ENCODE measurements around the gene TMEM158. TPM values are rescaled to one million over a fixed set of nuclear protein-coding genes. Genes with fewer than 3 reads are reported as not detected.
A peak's percentile ranks its signal among the peaks of the same experiment; 100 is the strongest.

Gene TMEM158
- total and polyA plus RNA-seq, 2 of the 8 experiments (the other 6 are each of a cell fraction or from before 2014, with no cell fraction given): 6.8 to 30.3 TPM

DNA sequence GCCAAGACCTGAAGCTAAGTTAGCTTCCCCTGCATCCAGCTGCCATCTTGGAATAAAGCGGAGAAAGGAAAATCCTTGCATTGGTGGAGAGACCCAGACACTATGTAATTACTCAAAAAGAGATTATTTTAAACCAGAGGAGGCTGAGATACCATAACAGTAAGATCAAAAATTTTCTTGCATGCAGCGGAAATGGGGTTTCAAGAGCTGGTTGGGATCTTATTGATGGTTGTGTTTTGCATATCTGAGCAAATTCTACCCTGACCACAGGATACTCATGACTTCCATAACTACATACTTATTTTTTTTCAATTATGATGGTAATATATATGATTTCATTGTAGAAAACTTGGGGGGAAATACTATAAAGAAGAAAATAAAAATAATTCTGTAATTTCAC is 17.5 kb downstream of the TMEM158 start:
- H3K4me3 ChIP-seq (ENCODE audit: extremely low read depth in 1 of 4, insufficient read depth in 2 of 4, low read depth in 3 of 4, low read length in 4 of 4): no peak overlapping the region
- H3K4me1 ChIP-seq (replicated peaks in 1 of 4; ENCODE audit: control insufficient read depth in 3 of 4, insufficient read depth in 4 of 4, low read length in 3 of 4): no peaks in the 10 kb centered on the region
- no peak overlapping the region for H4K91ac ChIP-seq (replicated peaks; ENCODE audit: insufficient read length, low read length)
- H3K9ac ChIP-seq (replicated peaks in 1 of 4; ENCODE audit: extremely low read depth in 1 of 4, low read depth in 3 of 4, low read length in 3 of 4): no peak overlapping the region
- H2BK15ac ChIP-seq (ENCODE audit: low read length): no peak overlapping the region
- WGBS, 2 experiments (ENCODE audit: extremely low coverage in 1 of 2, insufficient coverage in 1 of 2, insufficient read length in 1 of 2, insufficient replicate concordance in 2 of 2, low coverage in 1 of 2, low lambda C conversion rate in 2 of 2, missing lambda C conversion rate in 1 of 2): 86% methylated on average over 2 of the region's 2 CpGs; no CpG with 5 or more reads in 1 of the 2 experiments
- no peak overlapping the region for H3K14ac ChIP-seq (ENCODE audit: insufficient read length)
- no peaks in the 10 kb centered on the region for H3K27me3 ChIP-seq (replicated peaks in 1 of 4; ENCODE audit: control insufficient read depth in 3 of 4, extremely low read depth in 1 of 4, insufficient read depth in 3 of 4, low read length in 3 of 4)
- H3K9me3 ChIP-seq (ENCODE audit: insufficient read depth in 2 of 2, low read depth in 1 of 2, low read length in 1 of 2): no peaks in the 10 kb centered on the region
- no peak overlapping the region for H4K8ac ChIP-seq (ENCODE audit: extremely low read depth, insufficient read depth, low read length)
- H2BK5ac ChIP-seq (ENCODE audit: low read depth, low read length): no peak overlapping the region
- H3K79me1 ChIP-seq (ENCODE audit: low read depth, low read length): no peaks in the 10 kb centered on the region
- H3K18ac ChIP-seq (ENCODE audit: extremely low read depth, low read length): no peak overlapping the region
- no peaks in the 10 kb centered on the region for H3K36me3 ChIP-seq (ENCODE audit: control insufficient read depth in 2 of 4, insufficient read depth in 4 of 4, low read length in 3 of 4)
- H2AFZ ChIP-seq (ENCODE audit: low read length): 0 out of 2 replicates have a peak overlapping the region, but pooled peaks have one; percentile 59
- H4K20me1 ChIP-seq (replicated peaks in 1 of 2; ENCODE audit: control insufficient read depth in 1 of 2, insufficient read depth in 2 of 2, low read length in 2 of 2): no peaks in the 10 kb centered on the region
- H3K56ac ChIP-seq (replicated peaks; ENCODE audit: insufficient read length, low read depth, low read length): no peak overlapping the region
- DNase-seq (ENCODE audit: low read depth in 1 of 2, low spot score in 2 of 2) (no peak), FAIRE-seq (no peak)
- no peaks in the 10 kb centered on the region for H3K79me2 ChIP-seq (ENCODE audit: control insufficient read depth in 1 of 2, insufficient read depth in 2 of 2, low read length in 2 of 2)
- no peak overlapping the region for H2BK12ac ChIP-seq (ENCODE audit: low read depth, low read length)
- no peak overlapping the region for H3K4me2 ChIP-seq (ENCODE audit: insufficient read depth in 1 of 2, low read depth in 2 of 2, low read length in 2 of 2)
- no peak overlapping the region for H3K27ac ChIP-seq (ENCODE audit: low read depth, low read length)
- H2BK120ac ChIP-seq (replicated peaks; ENCODE audit: low read depth, low read length): no peak overlapping the region
- no peak overlapping the region for H4K5ac ChIP-seq (ENCODE audit: insufficient read length, low read depth, low read length)
- CTCF ChIA-PET (ENCODE audit: partially characterized antibody): interaction anchor here (1.0 to 10.7 kb wide), 6 partner anchors 15 to 169 kb away, joined by 3 to 206 read pairs (median 6); no protein-coding TSS in a partner anchor
- POLR2A ChIA-PET (ENCODE audit: partially characterized antibody): interaction anchor here (1.2 kb wide), 1 partner anchor 167 kb away, joined by 3 read pairs; no protein-coding TSS in a partner anchor
- H3K23me2 ChIP-seq (ENCODE audit: low read depth, low read length): no peaks in the 10 kb centered on the region
- H3K23ac ChIP-seq (ENCODE audit: insufficient read length): no peak overlapping the region
- no peak overlapping the region for H3K4ac ChIP-seq (replicated peaks; ENCODE audit: insufficient read length, low read depth, low read length)
- no peak overlapping the region for H2AK5ac ChIP-seq (ENCODE audit: low read depth, low read length)
- H2BK20ac ChIP-seq (ENCODE audit: low read length): no peak overlapping the region
- TF ChIP-seq PHF8 (conservative IDR thresholded peaks at IDR 0.05; ENCODE audit: low read depth, low read length) (no peak), CTBP2 (IDR thresholded peaks at IDR 0.05; ENCODE audit: borderline replicate concordance, insufficient read depth, insufficient read length, low read length) (no peak), SP4 (IDR thresholded peaks at IDR 0.05; ENCODE audit: low read length) (no peak), RAD21 (IDR thresholded peaks at IDR 0.05 in 1 of 2, conservative IDR thresholded peaks at IDR 0.05 in 1 of 2; ENCODE audit: low read depth in 2 of 2, low read length in 2 of 2) (no peak), TBP (IDR thresholded peaks at IDR 0.05; ENCODE audit: low read depth, low read length) (no peak), CEBPB (IDR thresholded peaks at IDR 0.05; ENCODE audit: low read depth, low read length) (no peak), RNF2 (IDR thresholded peaks at IDR 0.05; ENCODE audit: borderline replicate concordance, low read depth, low read length, missing control alignments, poor library complexity, severe bottlenecking) (no peak), JUN (IDR thresholded peaks at IDR 0.05; ENCODE audit: low read depth, low read length) (no peak), HDAC2 (IDR thresholded peaks at IDR 0.05; ENCODE audit: borderline replicate concordance in 1 of 2, low read depth in 2 of 2, low read length in 2 of 2) (no peak), GABPA (IDR thresholded peaks at IDR 0.05; ENCODE audit: borderline replicate concordance, insufficient read depth, low read length) (no peak), SIRT6 (IDR thresholded peaks at IDR 0.05; ENCODE audit: low read length) (no peak)
- TF ChIP-seq, protein P1, sequence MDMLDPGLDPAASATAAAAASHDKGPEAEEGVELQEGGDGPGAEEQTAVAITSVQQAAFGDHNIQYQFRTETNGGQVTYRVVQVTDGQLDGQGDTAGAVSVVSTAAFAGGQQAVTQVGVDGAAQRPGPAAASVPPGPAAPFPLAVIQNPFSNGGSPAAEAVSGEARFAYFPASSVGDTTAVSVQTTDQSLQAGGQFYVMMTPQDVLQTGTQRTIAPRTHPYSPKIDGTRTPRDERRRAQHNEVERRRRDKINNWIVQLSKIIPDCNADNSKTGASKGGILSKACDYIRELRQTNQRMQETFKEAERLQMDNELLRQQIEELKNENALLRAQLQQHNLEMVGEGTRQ (IDR thresholded peaks at IDR 0.05; ENCODE audit: low read length): no peak

All from H1 (cell line).